ENCODE data around the gene PACRG.

PACRG gene

DNA sequence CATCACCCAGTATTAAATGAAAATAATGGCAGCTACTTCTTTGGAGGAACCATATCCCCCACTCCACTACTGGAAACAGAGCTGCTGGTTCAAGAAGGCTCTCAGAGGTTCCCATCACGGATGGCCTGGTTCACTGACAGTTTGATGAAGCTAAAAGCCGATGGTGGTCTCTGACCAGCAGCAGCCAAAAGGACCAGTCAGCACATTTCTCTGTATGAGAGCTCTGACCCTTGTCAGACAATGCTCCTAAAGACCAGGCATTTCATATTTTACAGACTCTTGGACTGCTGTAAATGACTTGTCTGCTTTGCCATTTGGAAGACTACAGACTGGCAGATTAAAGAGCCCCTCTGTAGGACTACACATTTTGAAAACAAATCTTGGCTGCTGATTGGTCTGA is 16.8 kb upstream of the PACRG start:
- FAIRE-seq, result no peak

DNA sequence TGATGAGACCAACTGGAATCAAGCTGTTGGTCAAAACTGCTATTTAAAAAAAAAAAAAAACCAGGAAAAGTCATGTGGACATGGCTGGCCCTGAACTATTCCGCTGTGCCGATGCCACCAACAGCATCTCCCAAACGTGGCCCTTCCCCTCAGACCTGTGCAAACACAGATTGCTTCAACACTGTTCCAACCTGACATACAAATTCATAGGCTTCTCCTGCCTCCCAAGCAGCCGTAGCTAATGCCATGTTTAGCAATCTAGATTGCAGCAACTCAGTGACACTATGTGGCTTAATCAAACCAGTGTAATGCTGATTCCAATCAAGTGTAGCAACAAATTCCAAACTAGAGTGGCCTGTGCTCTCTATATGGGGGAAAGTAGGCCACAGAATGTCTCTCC is 16.4 kb upstream of the PACRG start:
- FAIRE-seq, result no peak

DNA sequence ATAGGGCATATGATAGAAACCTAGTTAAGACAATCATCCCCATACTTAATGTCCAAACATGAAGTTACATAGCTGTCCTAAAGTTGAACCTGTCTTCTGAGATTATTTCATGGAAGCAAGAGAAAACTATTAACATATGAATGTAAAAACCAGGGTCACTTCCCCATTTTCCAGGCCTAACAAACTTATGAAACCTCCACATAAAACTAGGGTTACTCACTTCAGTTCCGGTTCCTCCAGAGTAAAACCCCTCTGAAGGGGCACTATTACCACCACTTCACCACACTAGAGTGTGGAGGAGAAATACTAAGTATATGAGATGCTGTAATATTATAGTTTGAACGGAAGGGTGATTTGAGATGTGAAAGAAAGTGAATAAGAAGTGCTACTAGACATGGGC is 15.1 kb upstream of the PACRG start:
- FAIRE-seq, result no peak

DNA sequence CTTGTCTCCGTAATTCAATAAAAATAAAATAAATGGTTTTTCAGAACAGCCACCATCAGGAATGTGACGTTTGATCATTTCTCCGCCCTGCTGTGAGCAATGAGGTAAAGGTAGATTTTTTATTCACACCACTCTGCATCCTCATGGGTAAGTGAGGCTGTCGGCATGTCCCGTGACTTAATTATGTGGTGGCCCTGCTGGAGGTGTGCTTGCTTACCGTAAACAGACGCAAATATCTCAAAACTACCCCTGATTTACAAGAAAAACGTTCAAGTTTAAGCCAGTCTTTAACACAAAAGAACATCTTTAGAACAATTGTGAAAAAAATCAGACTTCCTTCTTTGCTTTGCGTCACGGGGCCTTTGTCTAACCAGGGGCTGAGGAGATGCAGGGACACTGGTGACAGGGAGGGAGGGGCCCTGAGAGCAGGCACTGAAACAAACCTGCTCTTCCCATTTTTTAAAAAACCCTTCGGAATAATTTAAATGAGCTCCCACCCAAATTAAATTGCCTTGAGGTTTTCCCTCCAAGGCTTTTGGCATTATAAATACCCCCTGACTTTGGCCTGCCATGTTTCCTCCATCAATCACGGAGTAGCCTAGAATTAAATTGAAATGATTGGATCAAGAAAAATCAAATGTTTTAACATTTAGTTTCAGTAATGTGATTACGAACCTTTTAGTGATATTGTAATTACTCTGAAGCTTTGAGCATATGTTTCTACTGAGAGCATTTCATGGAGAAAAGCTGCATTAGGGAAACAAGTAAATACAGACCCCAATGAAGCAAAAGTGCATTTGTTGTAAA is 13.6 kb upstream of the PACRG start:
- no peak for FAIRE-seq

DNA sequence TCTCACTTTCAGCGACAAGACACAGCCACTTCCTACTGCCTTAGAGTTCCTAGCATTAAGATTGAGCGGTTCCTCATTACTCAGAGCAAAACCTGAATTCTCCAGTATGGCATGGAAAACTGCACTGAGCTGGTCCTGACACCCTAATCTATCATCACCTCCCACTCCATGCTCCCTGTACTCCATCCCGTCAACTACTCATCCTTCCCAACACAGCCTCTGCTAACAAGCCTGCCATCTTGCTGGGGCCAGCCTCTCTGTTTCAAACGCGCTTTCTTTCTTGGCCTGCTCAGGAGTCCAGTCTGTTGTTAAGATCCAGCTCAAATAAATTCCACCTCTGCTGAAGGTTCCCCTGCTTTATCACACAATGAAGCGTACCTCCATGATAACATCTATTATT is 12.2 kb upstream of the PACRG start:
- FAIRE-seq, result no peak

DNA sequence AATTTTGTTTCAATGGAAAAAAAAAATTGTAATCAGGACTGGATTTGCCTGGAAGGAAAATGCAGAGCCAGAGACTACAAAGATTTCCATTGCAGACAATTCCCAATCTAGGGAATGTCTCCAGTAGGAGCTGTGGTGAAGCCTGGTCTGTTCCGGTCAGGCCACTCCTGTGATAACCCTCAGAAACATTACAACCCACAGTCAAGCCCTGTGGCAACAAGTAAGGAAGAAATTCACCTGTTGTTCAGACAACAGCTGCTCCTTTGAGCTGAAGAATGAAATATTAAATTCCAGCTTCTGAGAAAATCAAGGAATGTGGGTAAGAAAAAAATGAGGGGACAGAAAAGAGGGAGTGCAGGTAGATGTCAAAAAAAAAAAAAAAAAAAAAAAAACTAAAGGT is 8.2 kb upstream of the PACRG start:
- FAIRE-seq, result no peak

DNA sequence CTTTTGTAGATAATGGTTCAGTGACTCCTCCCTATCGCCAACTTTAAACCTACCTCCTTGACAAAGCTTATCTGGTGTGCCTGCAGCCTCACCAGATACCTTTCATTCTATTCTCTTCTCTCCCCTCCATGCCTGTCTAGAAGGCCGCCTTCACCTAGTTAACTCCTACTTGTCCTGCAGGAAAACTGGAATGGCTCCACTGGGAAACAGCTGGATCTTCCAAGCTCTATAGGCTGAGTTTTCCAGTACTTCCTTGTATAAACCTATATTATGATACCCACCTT is 6.4 kb upstream of the PACRG start:
- FAIRE-seq, result no peak

DNA sequence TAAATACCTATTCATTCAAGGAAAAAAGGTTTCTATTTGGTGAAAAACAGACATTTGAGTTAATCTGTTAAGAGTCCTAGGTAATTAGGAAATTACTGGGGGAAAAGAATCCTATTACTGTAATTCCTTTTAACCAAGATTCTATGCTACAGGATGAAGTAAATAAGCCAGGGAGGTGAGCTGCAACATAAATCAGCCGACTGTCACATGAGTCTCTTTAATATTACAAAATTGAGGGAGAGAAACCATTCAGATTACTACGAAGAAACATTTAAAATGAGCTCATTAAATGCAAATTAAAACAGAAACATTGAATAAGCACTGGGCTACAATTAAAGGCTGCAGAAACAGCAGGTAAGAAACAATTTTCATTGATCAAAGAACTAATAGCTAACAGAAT is 5.5 kb upstream of the PACRG start:
- FAIRE-seq, result no peak

DNA sequence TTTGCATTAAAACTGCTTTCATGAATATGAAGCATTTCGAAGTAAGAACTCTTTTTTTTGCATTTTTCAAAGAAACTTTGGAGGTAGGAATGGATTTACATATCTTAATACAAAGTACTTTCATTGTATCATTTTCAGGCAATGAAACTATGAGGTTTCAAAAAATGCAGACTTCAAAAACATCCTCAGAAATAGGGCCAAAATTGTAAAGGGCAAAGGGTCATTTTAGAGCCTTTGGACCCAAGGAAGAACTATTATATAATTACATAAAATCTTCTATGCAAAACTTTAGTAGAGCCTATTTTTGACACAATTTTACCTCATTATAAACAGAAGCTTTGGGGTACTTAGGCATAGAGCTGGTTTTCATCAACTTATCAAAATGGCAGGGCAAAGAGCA is 5.1 kb upstream of the PACRG start:
- FAIRE-seq, result no peak

DNA sequence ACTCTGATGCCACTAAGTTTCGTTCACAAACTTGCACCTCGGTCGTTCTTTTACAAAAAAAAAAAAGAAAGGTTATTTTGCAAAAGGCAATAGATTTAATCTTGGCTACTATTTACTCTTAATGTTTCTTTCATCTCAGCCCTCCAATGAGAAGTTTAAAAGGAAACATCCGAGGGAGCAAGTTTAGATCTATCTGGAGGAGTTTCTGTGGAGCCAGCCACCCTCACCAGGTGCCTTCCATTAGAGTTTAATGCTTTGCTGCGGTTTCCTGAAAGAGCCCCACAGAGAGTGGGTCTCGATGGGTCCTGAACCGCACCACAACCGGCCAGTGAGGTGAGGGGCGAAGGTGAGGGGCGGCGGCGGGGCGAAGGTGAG is 840 bp upstream of the PACRG start:
- no peak for FAIRE-seq

DNA sequence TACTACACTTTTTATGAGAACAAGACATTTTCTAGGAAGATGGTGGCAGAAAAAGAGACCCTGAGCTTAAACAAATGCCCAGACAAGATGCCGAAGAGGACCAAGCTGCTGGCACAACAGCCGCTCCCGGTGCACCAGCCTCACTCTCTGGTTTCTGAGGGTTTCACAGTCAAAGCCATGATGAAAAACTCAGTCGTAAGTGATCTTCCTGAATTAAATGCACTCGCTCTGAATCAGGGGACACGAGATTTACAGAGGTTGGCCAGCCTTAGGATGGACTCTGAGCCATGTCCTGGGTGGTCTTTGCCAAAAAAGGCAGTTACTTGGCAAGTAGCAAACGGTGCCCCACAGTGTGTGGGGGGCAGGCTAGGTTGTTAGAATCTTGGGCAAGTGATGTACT is 423 bp downstream of the PACRG start:
- FAIRE-seq, result no peak

DNA sequence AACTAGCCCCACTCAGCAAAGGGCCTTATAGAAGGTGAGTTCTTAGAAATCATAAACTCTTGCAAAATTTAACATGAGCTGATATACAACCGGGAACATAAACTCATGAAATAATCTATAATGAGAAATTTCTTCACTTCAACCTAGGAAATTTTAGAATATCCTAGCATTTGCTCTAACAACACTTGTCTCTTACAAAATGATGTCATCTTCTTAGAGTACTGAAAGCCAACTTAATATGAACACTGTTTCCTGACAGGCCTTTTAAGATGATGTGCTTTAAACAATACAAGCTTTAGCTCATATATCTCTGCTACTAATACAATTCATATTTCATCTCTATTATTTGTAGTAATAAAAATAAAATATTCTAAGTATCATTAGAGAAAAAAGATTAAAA is 932 bp downstream of the PACRG start:
- peak; percentile 31 for FAIRE-seq

DNA sequence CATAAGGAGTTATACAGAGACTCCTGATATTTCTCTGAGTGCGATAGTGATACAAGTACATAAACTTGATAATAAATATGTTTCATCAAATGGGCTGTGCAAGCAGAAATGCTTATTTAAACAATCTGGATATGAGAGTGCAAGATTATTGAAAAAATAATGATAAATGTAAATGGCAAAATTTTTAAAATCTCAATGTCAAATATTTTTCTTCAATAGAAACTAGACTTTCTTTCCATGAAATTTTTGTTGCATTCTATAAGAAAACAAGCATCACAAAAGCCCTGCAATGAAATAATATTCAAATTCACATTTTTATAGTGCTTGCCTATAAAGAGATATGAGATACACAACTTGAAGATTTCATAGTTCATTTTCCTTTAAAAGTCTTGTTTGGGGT is 2.7 kb downstream of the PACRG start:
- no peak for FAIRE-seq

DNA sequence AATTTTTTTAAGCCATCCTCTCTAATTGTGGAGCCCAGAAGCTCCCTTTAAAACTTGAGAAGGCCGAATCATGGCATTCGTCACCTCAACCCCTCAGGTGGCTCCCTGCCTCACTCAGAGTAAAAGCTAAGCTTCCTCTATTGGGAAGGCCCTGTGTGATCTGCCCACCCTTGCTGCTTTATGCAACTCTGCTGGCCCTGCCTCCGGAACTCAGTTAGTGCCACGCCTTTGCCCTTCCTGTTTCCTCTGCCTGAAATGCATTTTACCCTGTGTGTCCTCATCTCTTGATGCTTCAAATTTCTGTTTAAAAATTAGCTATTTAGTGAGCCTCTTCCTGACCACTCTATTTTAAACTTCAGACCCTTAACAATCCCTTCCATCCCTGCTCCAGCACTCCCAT is 5.7 kb downstream of the PACRG start:
- no peak for FAIRE-seq

DNA sequence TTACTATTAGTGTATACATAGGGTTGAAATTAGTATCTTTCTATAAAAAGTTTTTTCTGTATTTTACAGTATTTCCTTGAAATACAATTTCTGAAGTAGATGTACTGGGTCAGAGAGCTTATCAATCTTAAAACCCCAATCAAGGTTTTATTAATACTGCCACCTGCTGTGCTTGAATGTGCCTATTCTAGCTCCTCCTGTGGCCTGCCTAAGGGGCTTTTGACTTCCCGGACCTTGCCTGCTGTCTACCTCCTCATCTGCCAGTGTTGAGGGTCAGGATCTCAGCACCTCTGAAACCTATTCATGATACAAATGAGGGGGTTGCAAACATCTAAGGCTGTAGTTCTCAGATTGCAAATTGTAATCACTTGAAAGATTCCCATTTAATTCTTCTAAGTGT is 9.2 kb downstream of the PACRG start:
- FAIRE-seq, result no peak

DNA sequence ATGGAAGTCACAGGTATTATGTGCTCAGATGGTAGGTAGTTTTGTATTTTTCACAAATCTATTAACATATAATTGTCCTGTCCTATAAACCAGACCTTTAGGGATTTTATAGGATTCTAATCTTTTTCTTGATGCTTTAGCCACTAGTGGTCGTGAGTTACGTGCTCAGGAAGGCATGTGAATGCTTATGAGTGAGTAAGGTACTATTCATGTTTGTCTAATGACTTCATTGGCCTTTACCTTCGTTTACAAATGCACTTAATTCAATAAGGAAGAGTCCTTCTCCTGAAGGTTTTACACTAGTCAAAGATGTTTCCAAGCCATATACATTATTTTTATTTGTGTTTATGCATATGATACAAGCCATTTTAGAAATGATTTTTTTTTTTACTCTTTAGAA is 23.0 kb downstream of the PACRG start:
- no peak for FAIRE-seq

DNA sequence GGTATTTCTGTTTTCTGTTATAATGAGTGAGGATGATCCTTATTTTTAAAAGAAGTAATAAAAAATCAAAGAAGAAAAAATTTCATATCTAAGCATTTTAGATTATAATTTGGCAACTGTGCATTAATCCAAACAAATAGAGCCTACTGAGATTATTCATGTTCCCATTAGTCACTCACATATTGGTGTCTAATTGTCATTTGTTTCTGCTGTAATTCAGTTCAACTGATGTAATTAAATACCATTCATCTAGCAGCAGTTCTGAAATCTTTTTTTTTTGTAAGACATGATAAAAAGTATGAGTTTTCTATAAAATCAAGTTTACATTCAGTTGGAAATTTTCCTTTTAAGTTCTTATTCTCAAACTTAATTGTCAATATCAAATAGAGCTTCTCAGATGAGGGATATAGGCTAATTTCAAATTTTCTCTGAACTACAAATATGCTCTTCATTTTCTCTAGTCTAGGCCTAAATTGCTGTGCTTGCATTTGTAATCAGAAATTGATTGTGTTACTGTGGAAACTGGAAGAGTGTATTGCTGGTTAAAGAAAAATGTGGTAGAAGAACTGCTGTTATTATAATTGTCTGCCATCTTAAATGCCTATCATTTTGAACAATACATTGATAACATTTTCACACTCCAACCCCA is 23.6 kb downstream of the PACRG start:
- FAIRE-seq, result no peak

DNA sequence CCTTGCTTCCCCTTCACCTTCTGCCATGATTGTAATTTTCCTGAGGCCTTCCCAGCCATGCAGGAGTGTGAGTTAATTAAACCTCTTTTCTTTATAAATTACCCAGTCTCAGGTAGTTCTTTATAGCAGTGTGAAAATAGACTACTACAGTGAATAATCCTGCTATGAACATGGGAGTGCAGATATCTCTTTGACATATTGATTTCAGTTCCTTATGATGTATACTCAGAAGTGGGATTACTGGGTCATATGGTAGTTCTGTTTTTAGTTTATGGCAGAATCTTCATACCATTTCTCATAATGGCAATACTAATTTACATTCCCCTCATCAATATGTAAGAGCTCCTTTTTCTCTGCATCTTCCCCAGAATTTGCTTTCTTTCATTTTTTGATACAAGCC is 26.0 kb downstream of the PACRG start:
- FAIRE-seq, result no peak

DNA sequence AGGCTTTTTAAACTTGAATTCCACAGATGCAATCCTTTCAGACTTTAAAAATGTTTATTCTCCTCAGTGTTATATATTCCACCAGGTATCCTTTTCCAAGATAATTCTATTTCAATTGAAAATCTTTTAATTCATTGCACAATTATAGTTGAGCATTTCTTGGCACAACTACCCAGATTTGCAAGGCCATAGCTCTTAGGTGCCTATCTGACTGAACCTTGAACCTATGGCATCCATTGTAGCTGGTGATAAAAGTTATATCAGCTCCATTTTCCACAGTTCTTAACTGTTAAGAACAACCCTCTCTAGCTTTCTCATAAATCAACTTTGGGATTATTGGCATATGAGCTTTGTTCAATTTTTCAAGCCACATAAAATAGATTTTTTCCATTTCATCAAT is 42.4 kb downstream of the PACRG start:
- no peak for FAIRE-seq

DNA sequence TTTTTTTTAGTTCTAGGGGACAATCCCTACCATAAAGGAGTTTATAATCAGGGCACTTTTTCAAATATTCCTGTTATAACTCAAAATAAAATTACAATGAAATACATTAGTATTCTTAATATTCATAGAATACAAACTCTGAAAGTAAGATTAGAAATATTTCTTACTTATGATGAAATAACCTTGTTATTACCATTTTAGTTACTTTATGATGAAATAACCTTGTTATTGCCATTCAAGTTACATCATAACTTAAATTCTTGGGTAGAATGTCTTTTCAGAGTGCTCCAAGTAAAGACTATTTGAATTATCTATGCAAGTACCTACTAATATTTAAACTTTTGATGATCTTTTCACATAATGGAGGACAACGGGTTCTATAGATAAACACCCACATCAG is 43.2 kb downstream of the PACRG start:
- no peak for FAIRE-seq

DNA sequence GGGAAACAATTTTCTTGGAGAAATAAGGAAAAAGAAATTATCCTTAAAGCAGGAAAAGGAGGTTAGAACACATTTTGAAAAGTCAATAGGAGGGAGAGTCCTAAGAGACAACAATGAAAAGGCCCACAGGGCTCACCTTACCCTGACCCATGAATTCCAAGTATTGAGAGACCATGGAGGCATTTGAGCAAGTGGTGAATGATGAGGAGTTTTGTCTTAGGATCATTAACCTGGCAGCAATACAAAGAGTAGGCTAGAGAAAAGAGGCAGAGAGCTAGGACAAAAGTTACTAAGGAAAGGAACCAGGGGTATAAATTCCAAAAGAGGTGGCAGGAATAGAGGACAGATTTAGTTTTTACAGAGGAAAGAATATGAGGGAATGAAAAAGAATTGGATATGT is 44.7 kb downstream of the PACRG start:
- FAIRE-seq, result no peak

DNA sequence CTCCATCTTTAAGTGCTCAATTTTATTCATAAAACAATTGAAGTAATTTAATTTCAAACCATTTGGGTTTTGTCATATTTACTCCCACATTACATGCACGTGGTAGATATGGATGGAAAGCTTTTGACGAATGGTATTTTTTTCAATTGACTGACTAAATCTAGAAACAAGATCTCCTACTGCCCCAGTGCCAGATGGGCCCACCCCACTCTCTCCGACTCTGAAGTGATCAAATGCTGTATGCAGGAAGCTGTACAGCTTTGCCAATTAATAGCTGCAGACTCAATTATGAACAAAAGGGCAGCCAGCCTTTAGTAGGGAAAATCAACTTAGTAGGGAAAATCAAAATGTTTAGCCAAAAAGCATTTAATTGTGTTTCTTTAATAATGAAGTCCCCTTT is 46.2 kb downstream of the PACRG start:
- no peak for FAIRE-seq

DNA sequence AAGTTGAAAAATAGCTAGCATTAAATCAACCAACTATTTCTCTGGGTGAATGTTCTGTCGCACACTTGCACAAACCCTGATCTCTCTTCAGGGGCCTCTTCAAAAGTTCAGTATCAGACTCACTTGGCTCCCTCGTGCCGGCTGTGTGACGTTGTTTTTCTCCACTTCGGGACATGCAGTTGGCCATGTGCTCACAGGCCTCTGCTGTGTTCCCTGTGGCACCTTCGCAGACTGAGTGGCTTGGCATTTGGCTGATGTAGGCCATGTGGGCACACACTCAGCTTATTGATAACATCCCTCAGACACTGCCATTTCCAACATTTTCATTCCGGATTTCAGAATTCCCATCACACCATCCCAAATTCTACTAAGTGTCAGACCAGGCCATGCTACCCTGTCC is 49.3 kb downstream of the PACRG start:
- FAIRE-seq, result no peak

DNA sequence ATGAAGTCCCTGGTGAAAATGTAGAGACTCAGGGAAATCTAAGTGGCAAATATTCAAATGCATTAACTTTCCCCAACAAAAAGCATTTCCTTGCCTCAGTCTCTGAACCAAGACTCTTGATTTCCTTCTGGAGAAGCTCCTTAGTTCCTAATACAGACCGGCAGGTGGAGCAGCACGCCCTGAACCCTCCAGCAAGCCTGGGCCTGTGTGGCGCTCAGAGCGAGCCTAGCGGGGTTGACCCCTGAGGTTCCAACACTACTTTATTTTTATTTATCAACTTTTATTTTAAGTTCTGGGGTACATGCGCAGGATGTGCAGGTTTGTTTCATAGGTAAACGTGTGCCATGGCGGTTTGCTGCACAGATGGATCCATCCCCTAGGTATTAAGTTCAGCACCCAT is 50.8 kb downstream of the PACRG start:
- FAIRE-seq, result no peak

DNA sequence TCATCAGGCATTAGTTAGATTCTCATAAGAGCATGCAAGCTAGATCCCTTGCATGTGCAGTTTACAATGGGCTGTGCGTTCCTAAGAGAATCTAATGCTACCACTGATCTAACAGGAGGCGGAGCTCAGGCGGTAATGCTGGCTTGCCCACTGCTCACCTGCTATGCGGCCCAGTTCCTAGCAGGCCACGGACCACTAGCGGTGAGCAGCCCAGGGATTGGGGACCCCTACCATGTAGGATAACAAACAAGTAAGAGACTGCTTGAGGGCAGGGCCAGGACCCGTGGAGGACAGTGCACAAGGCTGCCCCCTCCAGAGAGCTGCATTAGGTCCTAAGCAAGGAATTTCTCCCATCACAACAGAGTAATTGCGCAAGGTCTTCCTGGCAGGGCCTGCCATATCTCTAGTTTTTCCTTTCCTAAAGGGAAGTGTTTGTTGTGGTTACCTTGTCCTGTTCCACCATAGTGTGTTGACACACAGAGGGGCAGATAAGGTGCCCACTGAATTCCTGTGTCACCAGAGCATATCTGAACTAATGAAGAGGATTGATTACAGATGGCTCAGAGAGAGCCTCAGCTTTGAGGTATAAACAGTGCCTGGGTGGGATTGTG is 58.0 kb downstream of the PACRG start:
- no peak for FAIRE-seq
